Sciatic nerve (tissue), 2 donors: ENCODE results near the gene ZNHIT3. TPM values are rescaled to one million over a fixed set of nuclear protein-coding genes. Genes with fewer than 3 reads are reported as not detected.
"Not testable (repeated sequence)": the region's sequence is repeated elsewhere in the genome, so short reads cannot be mapped to it uniquely, and the experiment has no call there.

Experiments used
- ATAC-seq: fragments of 200-7000 bp; cut with Tn5 transposase; one replicate; pipeline ENCODE4 v1.9.1; 2020; ENCODE audit warnings: mild to moderate bottlenecking, moderate library complexity
- DNase-seq: peaks from one replicate; pipeline ENCODE4 v3.0.0-alpha.2; 2020; ENCODE audit warnings: low spot score
- intact Hi-C: fragments of 100-400 bp; cut with DNase I; formaldehyde crosslinking; loops from one replicate; pipeline ENCODE4 v1.14.2; 2022
- total RNA-seq: library from RNA; stranded (reverse); fragmentation: NEBNext Ultra II Directional; extraction: Animal tissue kit (Norgen Biotek cat#: 25700); gene quantifications from one replicate; pipeline ENCODE4 v1.2.1, GENCODE V29; 2021
- donor health status: DM: no; HTN: no; CAD: no.
- donor health status: DM: no; HTN: no; CAD: no.

The ZNHIT3 gene
- total RNA-seq, 1 donor from 2014 or later = 28.6 TPM

- DNase-seq (no peak), ATAC-seq (no peak)
- intact Hi-C loops = no loop called here
Measured at GRCh38 chr17:36506831-36507230, 20.4 kb downstream of the ZNHIT3 start.

DNA sequence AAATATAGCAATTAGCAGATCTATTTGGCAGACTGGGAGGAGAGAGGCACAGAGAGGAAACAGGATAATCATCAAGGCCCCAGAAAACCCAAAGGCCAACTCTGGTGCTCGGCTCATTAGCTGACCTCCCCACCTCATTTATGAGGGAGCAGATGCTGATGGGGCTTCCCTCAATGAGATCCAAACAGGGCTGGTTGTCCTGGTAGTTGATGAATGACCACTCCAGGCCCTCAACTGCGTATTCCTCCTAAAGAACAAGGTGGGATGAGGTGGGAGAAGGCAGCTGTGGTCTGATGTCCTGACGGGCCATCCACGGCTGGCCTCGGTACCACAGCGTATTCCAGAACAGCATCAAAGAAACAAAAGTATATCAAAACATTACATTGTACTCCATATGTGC lies 20.8 kb downstream of the ZNHIT3 start:
- DNase-seq (no peak), ATAC-seq (no peak)
- intact Hi-C loops = no loop called here

DNA sequence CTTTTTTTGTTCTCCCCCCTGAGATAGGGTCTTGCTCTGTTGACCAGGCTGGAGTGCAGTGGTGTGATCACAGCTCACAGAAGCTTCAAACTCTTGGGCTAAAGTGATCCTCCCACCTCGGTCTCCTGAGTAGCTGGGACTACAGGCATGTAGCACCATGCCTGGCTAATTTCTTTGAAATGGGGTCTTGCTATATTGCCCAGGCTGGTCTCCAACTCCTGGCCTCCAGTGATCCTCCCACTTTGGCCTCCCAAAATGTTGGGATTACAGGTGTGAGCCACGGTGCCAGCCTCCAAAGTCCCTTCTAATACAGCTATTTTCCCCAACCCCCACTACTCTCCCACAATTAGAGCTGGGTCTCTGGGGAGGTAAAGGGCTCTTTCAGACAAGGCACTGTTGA lies 22.0 kb downstream of the ZNHIT3 start:
- DNase-seq, intact Hi-C loops, ATAC-seq: not testable (repeated sequence)

DNA sequence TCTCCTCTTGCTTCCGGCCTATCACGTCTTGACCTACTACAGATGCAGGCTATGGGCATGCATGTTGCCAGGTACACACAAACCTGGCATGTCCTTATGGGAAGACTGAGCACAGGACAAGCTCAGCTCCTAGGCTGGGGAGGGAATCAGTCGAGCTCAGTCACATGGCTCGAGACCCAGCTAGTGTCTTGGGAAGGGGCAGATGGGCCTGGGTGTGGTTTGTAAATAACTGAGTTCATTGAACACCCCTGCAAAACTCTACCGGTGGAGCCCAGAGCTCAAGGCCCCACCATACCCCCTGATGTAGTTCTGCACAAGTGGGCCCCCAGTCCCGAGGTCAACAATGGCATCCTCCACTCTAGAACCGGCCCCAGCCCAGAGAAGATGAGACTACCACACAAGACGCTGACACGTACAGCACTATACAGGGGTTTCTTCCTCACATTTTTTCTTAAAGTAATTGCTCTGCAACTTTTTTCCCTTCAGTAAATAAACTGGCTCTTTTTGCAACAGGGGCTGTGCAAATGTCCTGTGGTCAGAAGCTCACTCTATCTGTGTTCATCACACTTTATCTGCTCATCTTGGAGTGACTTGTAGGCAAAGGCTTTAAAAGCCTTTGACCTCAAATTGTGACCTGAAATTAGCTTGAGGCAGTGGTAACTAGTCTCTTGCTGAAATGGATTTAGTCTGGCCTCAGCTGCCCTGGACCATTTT lies 22.9 kb downstream of the ZNHIT3 start:
- intact Hi-C loops = no loop called here
- DNase-seq = no peak
- ATAC-seq = no peak

GRCh38 chr17:36510636-36511035 lies 24.2 kb downstream of the ZNHIT3 start:
- no peak for DNase-seq
- intact Hi-C loops = no loop called here
- ATAC-seq = no peak

DNA sequence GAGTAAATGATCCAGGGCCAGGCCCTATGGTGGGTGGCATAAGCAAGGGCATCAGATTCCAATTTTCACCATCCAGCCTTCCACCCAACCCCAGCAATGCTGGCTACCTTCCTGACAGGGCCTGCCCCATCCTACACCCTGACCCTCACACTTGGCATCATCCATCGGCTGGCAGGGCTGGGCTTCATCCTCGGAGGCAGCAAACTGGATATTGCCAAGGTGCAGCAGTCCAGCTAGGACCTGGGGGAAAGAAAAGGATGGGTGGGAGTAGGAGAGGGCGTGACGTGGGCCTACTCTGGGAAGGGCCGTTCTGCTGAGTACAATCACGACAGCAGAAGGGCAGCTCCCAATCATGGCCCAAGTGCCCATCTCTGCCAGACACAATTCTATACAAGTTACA lies 24.7 kb downstream of the ZNHIT3 start:
- no peak for DNase-seq
- intact Hi-C loops = no loop called here
- no peak for ATAC-seq

DNA sequence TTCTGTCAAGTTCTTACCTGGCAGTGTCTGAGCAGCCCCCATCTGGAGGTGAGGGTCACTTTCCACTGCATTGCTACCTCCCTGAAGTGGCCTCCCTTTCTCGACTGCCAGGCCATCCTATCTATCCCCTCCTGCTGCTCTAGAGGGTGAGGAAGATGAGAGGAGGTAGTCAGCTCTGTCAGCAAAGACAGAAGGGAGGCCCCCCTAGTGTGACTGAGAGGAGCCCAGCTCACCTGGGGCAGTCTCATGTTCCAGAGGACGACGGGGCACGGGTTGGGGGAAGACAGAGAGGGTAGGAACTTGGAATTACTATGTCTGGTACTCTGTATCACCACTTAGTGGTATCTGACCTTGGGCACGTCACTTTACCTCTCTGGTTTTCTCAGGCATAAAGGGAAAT lies 26.2 kb downstream of the ZNHIT3 start:
- intact Hi-C loops = no loop called here
- no peak for DNase-seq
- no peak for ATAC-seq

GRCh38 chr17:36514856-36515255 lies 28.4 kb downstream of the ZNHIT3 start:
- intact Hi-C loops = no loop called here
- no peak for ATAC-seq

DNA sequence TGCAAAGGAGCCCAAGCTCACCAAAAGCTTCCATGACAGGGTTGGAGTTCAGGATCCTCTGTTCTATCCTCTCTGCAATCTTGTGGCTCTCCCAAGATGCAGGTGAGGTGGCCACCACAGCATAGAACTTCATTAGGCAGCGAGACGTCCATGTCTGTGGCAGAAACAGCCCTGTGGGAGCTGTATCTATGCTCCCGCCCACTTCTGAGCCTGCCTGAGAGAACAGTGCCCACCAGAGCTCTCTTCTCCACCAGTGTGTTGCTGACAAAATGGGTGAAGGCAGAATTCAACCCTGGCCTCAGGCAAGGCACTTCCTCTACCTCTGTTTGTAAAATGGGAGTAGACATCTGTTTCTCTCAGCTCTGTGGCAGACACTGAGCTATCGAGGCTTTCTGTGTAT lies 29.4 kb downstream of the ZNHIT3 start:
- ATAC-seq (no peak), DNase-seq (no peak)
- intact Hi-C loops = no loop called here

More at GRCh38 chr17:36514856-36515255, 28.4 kb downstream of the ZNHIT3 start:
- no peak for DNase-seq

DNA sequence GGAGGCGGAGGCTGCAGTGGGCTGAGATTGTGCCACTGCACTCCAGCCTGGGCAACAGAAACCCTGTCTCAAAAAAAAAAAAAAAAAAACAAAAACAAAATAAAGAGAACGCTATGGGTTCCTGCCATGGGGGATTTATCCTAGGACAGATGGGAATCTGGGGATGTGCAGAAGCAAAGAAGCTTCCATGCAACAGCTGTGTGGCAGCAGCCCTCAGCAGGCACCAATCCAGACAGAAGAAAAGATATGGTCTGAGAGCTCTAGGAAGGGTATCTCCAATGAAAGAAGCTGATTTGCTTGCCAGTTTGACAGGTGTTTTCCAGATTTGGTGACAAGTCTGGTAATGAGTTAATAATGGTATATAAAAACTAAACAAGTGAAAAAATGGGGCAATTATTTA lies 36.6 kb downstream of the ZNHIT3 start:
- intact Hi-C loops = no loop called here
- ATAC-seq = no peak
- no peak for DNase-seq

DNA sequence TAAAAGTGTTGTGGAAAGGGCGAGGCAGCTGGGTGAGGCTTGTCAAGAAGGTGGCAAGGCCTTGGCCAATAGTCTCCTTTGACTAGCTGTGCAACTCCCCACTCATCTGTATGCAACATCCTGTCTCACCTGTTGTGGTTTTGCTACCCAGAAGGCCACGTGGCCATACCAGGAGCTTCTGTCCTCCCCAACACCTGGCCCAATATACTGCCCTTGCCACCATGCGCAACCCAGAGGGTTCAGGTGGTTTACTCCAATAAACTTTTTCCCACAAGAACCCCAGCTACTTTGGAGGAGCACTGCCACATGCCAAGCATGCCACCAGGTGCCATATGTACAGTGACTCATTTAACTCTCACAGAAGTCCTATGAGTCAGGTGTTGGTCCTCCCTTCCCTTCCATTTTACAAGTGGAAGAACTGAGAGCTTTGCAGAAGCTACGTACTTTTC lies 38.0 kb downstream of the ZNHIT3 start:
- DNase-seq = no peak
- intact Hi-C loops = no loop called here
- no peak for ATAC-seq

DNA sequence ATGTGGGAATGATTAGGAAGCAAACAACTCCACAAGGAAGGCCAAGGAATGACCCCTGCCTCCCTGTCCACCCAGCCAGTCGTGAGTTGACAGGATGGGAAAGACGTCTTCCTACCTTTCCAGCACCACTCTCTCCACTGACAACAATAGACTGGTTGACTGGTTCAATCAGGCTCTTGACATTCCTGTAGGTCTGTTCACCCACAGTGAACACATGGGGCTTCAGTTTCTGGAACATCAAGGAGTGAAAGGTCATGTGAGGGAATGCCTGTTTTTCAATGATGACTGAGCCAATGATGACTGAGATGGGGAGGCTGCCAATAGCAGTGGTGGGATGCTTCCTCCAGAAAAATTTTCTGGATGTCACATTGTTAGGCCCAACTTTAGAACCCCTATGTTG lies 38.6 kb downstream of the ZNHIT3 start:
- intact Hi-C loops = no loop called here
- DNase-seq (no peak), ATAC-seq (no peak)

DNA sequence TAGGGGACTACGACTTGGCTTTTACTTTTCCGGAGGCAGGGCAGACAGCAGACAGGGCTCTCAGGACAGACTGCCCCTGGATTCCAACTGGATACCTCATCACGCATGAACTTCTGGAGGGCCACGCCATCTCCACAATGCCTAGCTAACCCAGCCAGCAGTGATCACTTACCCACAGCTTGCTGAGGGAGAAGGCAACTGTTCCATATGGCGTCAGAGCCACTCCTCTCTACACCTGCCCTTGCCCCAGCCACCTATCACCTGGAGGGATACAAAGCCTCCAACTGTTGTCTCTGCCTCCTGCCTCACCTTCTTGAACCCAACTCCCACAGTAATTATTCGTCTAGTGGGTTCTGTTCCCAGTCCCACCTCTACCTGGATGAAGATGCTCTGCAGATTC lies 39.4 kb downstream of the ZNHIT3 start:
- DNase-seq (no peak), ATAC-seq (no peak)
- intact Hi-C loops = no loop called here

- ATAC-seq (no peak), DNase-seq (no peak)
- intact Hi-C loops = no loop called here
Measured at GRCh38 chr17:36527621-36528250, 41.3 kb downstream of the ZNHIT3 start.

- intact Hi-C loops = no loop called here
- DNase-seq = no peak
- ATAC-seq = no peak
Measured at GRCh38 chr17:36529121-36529520, 42.6 kb downstream of the ZNHIT3 start.

DNA sequence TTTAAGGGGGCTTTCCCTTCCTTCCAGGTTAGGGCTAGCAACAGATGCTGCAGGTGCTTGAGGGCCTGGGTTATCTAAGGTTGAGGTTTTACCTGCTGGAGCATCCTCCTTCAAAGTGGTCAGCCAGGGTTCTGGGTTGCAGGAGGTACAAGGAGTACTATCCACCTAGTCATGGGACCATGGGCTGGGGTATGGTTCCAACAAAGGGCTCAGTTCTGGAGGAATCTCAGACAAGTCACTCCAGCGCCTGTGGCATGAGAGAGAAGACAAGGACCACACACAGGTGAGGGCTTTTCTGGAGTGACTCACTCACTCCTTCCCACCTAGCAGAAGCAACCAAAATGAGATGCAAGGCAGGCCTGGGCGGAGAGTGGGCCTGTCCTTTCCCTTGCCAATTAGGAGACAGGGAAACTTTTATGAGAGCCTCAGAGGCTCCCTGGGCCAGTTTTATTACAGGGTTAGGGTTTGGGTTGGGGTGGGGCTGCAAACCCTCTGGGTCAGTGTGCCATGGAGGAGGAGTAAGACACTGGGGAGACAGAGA lies 46.0 kb downstream of the ZNHIT3 start:
- intact Hi-C loops = no loop called here
- DNase-seq (no peak), ATAC-seq (no peak)

GRCh38 chr17:36533935-36534839 lies 47.7 kb downstream of the ZNHIT3 start:
- ATAC-seq = peak; percentile 66
- DNase-seq = peak; percentile 78
- intact Hi-C loops = no loop called here

- ATAC-seq (peak; percentile 95), DNase-seq (peak; percentile 92)
- intact Hi-C loops = no loop called here
Measured at GRCh38 chr17:36534840-36535668, 48.6 kb downstream of the ZNHIT3 start, which contains the start of the genes MYO19 and PIGW. Gene MYO19, minus strand, starts transcription at chr17:36534868. Its CDS starts 2,330 bp downstream, at chr17:36532538. Gene PIGW, plus strand, starts transcription at chr17:36534987. Its CDS starts 2,115 bp downstream, at chr17:36537102.
